Pons (tissue), 1 donor: ENCODE measurements around the gene CCDC15.

Experiments used
- DNase-seq: peaks from one replicate; pipeline ENCODE4 v3.0.0-alpha.2; 2016; ENCODE audit warnings: low spot score

CCDC15 gene

DNA sequence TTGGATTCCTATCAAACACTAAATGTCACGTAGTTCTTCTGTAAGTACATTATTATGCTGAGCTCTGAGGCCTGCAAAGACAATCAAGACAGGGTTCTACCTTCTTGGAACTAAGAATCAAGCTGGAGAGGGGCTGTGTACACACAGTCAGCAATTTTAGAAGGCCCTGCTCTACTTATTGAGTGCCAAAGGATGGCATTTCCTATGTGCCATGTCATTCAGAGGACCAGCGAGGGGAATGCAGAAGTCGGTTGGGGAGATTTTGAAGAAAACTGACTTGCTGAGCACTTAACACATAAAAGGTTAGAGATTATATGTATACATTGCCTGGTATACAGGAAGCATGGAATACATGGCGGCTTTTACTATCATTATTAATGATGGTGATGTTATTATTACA is 114.4 kb downstream of the CCDC15 start:
- DNase-seq, result no peak

DNA sequence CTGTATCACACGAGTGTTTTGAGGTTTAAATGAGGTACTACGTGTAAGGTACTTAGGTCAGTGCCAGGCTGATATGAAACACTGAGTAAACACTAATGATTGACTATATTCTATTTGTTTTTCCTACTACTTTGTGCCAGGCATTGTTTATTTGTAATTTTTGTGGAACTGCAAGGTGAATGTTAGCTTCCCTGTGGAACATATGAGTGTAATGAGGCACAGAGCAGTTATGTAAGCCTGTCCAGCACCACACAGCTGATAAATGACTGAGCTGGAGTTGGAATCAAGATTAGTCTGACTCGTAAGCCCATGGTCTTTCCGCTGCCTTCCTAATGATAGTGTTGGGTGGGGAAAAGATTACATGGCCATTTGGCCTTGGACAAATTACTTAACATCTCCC is 115.0 kb downstream of the CCDC15 start:
- no peak for DNase-seq

DNA sequence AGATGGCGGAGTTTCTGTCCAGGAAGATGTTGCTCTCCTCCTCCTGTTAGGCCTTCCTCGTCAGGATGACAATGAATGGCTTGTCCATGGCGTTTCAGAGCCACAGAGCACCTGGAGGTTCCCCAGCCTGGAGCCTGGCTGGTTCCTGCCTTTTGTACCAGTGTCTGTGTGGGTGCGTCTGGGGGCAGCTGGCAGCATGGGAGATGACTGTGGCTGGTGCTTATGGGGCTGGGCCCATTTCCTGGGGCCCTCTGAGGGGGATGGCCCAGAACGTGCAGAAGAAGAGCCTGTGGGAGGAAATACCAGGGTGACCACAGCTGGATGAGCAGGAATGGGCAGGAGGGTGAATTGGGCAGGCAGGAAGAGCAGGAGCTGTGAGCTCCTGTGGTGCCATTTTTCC is 115.8 kb downstream of the CCDC15 start:
- no peak for DNase-seq

DNA sequence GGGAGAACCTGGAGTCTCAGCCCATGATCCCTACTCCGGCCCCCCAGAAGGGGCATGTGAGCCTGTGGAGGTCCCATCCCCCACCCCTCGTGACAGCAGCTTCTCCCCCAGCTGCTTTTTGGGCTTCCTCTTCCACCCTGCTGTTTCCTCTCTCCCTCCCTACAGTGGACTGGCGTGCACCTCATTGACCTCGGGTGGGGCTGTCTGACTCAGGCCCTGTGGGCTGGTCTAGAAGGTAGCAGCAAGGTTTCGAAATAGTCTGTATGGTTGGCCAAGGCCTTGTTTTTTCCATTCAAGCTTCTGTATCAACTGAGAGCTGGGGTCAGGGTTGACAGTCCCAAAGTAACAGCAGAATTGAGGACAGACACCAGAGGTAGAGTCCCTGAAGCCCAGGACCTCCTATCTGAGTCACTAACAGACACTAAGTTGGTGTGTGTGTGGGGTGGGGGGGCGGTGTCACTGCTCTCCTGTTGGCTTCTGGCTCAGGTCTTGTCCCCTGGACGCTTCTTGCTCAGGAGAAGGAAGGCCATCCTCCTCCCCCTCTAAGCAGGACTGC is 116.8 kb downstream of the CCDC15 start:
- peak; percentile 77 for DNase-seq

DNA sequence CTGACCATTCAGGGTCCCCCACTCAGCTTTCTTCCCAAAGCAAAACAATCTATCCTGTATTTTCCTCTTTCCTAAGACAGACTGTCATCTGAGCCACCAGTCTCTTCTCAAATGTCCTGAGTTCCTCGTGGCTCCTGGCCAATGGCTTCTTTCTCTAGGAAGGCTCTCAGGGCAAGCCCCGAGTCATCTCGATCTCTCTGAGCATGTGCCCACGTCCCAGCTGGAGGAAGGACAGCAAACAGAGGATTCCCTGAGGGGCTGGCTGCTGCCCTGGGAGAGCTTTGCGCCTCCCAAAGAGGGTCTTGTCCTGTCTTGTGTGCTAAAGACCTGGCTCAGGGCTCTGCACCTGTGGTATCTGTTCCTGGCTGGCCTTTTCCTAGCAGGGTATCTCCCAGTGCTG is 117.4 kb downstream of the CCDC15 start:
- DNase-seq, result no peak

DNA sequence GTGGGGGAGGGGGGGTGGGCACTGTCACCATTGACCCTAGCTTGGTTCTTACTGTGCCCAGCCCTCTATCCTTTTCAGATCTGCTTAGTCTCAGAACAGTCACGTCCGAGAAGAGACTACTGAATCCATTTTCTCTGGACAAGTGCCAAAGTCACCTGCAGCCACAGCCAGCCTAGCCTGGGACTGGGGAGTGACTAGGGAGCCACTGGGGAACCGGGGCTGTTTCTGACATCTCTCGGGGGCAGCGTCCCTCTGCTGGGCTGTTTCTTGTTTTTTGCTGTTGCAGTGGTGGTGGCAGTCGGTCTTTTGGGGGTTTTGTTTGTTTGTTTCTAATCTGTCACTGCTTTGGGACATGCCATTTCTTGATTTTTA is 117.8 kb downstream of the CCDC15 start:
- no peak for DNase-seq

DNA sequence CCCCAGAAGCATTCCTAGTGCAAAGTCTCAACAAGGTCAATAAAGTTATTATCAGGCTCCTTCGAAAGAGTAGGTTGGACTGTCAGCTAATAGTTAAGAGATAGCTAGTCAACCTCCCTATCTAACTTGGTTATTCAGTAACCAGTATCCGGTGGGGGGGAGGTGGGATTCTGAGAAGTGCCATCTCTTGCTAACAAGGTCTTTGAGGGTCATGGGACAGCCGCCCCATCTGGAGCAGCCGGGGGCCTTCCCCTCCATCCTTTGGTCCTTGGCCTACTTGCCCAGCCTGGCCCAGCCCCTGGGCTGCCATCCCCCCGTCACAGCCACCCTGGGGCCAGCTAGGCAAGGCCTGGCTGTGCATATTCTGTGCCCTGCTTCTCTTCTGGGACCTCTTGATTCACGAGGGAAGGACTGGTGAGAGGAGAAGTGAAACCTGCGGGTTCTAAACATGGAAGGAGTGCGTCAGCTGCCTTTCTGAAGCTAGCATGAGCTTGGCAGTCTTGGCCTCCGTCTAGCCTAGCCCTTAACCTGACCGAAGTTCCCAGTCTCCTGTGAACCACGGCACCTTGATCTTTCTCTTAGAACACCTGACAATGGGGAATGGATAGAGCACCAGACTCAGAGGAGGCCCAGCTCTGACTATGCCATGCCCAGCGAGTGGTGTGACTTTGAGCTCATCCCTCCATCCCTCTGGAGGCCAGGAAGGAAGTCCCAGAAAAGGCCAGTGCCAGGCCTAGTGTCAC is 118.4 kb downstream of the CCDC15 start:
- DNase-seq, result peak; percentile 79

DNA sequence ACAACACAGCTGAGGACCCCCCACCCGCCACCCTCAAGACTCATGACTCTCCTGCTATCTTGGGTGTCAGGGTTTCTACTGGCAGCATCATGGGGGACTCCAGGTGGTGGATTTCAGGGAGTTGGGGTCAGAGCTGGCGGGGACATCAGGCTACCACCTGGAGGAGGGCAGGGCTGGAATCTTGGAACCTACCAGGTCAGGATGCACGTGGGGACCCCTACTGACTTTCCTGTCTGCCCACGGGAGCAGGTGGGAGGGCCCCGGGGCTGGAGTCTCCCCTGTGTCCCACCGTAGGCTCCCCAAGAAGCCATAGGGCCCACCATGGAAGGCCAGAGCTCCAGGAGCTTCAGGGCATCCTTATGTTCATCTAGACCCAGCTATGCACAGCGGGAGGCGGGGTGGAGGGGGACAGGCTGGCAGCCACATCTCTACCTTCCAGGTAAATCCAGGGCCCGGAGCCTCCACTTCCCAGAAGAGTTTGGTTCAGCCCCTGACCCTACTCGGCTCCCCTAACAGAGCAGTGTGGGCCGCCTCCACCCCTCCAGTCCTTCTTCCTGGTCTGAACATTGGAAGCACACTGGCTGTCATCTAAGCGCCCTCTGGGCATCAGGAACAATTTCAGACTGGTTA is 119.1 kb downstream of the CCDC15 start:
- no peak for DNase-seq

DNA sequence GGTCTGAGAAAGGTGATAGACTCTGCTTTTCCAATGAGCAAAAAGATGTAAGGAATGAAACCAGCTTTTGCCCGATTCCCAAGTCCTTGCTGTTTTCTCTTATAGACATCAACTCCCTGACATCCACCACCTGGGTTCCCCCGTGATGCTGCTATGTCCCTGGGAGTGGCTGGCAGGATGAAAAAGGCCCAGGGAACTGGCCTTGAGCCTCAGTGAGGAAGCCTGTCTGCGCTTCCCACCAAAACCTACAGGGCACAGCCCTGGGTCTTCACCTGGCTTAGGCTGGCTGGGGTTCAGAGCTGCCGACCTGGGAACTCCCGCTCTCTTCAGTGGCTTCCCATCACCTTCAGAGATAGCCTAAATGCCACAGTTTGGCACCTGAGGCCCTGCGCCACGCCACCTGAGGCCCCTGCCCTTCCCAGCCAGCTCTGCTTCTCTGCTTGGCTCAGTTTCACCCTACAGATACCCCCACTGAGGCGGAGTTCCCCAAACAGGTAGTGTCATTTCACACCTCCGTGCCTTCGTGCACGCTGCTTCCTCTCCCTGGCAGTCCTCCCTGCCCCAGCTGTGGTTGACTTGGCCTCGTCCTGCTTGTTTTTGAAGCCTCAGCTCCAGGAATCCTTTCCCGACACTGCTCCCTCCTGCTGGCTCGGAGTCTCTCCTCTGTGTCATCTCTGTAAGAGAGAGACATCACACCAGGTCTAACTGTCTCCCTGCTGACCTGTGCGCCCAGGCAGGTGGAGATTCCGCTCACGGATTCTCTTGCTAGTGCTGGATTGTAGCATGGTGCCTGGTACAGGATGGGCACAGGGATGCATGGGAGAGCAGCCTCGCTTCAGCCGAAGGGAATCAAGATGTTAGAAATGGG is 119.8 kb downstream of the CCDC15 start:
- no peak for DNase-seq

DNA sequence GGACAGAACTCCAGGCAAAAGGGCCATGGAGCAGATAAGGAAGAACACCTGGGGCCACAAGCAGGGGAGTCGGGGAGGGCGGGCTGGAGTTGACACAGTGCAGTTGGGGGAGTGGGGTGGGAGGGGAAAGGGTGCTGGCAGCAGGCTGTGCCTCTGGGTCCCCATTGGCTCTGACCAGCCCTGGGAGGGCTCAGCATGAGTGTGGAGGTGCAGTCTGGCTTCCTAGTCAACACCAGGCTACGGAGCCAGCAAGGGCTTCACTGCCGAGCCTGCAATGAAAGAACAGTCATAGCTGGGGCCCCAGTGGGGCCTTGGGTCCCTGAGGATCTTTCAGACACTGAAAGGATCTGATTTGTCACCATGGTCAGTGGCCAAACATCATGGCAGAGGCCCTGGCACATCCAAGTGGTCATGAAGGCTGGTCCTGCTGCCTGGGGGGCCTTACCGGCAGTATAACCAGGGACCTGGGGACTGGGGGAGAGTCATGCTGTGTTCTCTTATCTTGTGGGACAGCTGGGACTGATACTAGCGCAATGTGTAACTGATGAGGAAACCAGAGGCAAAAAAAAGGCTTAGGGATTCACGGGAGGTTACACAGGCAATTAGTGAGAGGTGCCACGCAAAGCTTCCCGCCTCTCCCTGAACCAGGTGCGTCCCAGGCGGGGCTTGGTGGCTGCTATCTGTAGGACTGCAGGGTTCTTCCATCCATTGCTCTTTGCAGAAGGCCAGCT is 120.7 kb downstream of the CCDC15 start:
- DNase-seq, result no peak

DNA sequence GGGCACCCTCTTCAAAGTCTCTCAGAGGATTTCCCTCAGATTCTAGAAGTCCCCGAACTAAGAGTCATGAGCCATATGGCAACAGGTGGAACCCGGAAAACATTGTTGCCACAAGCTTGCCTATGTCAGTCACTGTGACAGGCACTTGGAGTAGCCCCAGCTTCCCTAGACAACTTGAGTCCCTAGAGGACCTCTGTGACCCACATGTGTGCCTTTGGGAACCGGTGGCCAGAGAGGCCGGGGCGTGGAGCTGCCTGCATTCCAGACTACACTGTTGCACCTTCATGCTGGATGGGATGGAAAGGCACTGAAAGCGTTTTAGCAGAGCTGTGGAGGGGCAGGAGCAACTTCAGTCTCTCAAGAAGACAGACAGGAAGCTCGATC is 121.2 kb downstream of the CCDC15 start:
- DNase-seq, result no peak

DNA sequence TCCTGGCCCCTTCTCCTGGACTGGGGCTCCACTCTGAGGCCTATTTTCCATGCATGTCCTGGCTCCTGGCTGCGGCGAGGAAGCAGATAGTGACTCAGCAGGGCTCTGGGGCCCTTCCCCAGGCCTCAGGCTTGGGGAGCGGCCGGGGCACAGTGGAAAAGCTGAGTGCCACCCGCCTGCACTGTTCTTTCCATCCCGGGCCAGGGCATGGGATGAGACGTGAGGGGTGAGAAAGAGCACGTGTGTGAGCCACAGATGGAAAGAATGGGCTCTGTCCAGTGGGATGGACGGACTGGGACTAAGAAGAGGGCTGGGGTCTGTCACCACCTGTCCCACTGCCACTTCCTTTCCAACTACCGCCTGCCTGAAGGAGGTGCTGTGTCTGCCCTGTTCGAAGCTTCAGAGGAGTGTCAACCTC is 121.9 kb downstream of the CCDC15 start:
- DNase-seq, result no peak

DNA sequence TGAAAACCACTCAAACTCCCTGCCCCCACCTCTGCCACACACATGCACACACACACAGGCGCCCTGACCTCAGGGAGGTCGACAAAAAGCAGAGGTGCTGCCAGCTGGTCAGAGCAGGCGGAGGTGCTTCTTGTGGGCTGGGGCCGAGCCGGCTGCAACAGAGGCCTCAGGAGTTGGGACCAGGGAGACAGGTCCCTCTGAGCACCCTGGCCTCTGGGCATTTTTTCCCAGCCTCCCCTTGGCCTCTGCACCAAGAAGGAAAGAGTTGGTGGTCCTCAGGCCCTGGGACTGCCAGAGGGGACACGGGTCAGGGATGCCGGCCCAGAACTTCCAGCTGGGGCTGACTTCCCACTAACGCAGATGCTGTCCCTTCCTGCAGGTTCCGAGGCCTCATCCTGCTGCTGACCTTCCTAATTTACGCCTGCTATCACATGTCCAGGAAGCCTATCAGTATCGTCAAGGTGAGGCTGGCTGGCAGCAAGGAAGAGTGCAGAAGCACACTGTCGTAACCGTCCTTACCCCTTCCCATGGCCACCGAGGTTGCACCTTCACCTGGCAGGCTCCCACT is 122.5 kb downstream of the CCDC15 start:
- DNase-seq, result no peak

DNA sequence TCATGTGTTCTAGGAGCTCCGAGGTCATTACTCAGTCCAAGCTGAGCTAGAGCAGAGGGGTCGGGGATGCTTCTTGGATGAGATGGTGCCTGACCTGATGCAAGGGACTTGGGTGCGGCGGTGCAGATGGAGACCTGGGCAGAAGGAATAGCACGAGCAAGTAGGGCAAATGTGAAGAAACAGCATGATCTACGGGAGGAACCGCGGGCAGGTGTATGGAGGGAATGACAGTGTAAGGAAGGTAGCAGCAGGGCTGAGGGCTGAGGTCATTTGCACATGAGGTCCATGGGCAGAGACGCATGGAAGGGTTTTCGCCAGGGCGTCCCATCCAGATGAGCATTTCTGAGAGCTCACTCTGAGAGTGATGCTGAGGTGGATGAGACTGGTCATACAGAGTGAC is 124.0 kb downstream of the CCDC15 start:
- DNase-seq, result no peak

DNA sequence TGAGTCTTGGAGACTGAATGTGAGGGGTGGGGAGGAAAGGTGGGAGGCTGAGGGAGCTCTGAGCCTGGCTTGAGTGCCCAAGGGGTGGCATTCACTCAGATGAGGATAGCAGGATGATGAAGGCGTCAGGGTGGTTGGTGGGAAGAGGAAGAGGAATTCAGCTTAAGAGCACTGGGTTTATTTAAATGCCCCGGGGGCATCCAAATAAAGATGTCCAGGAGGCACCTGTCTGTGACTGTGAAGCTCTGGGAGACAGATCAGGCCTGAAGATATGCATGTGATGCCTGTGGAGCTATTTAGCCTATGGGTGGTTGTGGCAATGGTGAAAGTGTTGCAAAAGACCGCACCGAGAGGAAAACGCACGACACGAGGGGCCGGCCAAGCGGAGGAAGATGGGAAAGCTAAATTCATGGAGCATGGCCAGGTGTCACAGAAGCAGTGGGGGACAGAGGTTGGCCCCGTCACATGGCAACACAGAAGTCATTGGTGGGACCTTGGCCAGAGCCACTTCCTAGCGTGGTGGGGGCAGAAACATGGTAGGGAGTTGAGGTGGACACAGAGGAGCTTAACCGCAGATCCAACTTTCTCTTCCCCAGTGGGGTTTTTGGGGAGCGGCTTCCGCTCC is 124.6 kb downstream of the CCDC15 start:
- DNase-seq, result no peak

DNA sequence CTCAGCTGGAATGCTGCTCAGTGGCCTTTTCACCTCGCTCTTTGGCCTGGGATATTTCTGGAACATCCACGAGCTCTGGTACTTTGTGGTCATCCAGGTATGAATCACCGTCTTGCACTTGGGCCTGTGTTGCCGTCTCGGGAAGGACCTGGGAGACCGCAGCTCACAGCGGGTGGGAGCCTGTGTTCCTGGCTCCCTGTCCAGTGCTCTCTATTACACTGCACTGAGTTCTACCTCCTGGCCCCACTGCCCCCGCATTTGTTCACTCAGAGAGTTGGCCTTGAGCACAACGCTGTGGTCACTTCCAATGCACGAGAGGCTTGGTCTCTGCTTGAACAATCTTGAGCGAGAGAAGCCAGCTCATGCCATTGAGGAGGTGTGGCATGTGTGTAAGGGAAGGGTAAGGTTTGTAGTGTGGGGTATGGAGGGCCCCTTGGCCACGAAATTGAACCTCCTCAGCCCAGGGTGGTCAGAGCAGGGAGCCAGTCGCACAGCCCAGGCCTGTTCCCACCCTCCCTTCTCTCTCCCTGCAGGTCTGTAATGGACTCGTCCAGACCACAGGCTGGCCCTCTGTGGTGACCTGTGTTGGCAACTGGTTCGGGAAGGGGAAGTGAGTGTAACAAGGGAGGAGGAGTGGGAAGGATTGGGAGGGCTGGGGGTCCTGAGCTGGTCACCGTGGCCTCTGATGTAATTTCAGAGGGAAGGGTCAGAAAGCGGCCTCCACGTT is 125.3 kb downstream of the CCDC15 start:
- no peak for DNase-seq

DNA sequence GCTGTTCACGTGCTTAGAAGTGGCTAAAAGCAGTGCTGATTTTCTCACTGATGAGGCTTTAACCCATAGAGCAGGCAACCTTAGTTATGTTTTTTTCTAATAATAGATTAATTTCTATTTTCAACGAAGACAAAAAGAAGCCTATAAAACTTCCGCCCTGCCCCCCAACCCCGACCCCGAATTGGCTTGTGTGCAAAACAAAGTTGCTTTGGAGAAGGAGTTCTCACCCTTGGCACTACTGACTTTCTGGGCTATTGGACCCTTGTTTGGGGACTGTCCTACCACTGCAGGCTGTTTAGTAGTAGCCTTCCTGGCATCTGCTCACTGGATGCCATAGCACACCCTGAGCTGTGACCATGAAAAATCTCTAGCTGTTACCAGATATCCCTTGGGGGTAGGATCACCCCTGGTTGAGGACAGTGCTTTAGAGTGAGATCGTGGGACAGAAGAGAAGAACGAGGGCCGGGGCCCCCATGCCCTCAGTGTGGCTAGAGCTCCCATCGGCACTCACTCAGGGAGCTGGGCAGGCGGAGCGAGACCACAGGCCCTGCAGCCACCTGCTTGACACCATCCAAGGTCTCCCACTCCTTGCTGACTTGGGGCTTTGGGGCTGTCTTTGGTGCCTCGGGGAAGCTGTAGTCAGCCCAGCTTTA is 126.0 kb downstream of the CCDC15 start:
- no peak for DNase-seq

DNA sequence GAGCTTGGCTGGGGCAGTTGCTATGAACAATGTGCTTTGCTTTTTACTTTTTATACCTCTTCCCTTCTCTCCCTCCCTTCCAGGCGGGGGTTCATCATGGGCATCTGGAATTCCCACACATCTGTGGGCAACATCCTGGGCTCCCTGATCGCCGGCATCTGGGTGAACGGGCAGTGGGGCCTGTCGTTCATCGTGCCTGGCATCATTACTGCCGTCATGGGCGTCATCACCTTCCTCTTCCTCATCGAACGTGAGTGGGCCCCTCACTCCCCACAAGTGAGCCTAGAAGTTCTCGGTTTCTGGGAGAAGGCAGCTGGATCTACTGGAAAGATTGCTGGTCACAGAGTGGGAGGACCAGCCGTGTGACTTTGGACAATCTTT is 126.5 kb downstream of the CCDC15 start:
- no peak for DNase-seq

DNA sequence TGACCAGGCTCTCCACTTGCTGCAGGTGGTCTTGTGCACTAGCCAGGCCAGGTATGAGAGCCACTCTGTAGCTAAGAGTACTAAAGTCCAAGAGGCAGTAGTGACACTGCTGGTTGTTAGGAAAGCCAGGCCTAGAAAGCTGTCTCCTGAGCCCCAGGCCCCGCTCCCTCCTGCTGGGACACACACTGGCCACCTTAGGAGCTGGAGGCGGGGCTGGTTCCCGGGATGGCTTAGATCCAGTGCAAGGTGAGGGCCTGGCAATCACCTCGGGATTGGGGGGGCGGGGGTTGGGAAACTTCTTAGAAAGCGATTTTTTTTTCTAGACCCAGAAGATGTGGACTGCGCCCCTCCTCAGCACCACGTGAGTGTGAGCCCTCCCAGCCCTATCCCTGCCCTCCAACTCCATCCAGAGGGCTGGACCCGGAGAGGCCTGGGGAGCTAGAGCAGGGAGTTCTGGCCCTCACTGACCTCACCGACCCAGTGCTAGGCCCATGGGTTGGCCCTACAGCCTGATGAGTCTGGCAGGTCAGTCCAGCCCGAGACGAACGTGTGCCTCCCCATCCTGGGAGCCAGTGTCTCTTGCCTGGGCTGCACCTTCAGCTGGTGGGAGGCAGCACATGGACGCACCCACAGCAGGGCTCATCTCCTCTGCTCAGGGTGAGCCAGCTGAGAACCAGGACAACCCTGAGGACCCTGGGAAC is 127.2 kb downstream of the CCDC15 start:
- no peak for DNase-seq
